GM18508 (cell line): Measurements from ENCODE around the gene SMIM29.

Experiments
- ATAC-seq: cut with Tn5 transposase; IDR thresholded peaks from one replicate; pipeline ENCODE4 v1.9.1; 2021; ENCODE audit warnings: moderate number of reproducible peaks; ENCODE audit not compliant: insufficient read depth, unreplicated experiment

The SMIM29 gene

DNA sequence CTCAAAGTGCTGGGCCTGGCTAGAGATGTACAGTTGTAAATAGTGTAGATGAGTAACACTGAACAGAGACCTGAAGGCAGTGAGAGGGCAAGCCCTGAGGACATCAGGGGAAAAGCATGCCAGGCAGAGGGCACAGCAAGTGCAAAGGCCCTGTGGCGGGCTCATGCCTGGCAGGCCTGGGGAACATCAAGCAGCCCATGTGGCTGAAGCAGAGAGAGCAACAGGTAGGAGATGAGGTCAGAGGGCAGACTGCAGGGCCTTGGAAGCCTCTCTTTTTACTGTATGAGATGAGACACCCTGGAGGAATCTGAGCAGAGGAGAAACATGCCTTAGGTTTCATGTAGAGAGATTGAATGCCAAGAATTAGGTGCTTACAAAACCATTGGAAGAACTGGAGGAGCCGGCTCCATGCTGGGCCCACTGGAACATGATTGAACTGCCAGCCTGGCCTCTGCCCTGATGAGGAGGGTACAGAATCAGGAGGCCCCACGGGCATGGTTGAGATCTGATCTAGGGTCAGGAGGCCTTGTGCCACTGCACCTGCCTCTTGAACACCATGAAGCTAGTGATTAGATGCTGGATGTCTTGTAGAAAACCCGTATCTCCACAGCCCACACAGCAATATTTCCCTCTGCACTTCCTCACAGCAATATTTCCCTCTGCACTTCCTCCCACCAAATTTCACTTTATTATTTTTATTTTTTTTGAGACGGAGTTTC is 18.0 kb downstream of the SMIM29 start:
- no peak for ATAC-seq

DNA sequence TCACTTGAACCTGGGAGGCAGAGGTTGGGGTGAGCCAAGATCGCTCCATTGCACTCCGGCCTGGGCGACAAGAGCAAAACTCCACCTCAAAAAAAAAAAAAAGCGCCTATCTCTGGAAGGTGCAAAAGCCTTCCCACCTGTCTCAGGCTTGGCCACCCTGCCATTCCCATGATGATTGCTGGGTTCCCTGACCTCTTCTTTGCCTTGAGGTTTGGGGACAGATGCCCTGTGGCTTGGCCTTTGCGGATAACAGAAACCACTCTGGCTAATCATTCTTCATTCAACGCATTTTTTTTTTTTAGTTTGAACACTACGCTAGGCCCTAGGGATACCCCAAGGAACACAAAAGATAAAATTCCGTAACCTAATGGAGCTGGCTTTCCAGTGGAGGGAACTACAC is 18.9 kb downstream of the SMIM29 start:
- ATAC-seq: no peak

- no peak for ATAC-seq
These were observed 20.9 kb downstream of the SMIM29 start for GRCh38 chr6:34227761-34228421.

DNA sequence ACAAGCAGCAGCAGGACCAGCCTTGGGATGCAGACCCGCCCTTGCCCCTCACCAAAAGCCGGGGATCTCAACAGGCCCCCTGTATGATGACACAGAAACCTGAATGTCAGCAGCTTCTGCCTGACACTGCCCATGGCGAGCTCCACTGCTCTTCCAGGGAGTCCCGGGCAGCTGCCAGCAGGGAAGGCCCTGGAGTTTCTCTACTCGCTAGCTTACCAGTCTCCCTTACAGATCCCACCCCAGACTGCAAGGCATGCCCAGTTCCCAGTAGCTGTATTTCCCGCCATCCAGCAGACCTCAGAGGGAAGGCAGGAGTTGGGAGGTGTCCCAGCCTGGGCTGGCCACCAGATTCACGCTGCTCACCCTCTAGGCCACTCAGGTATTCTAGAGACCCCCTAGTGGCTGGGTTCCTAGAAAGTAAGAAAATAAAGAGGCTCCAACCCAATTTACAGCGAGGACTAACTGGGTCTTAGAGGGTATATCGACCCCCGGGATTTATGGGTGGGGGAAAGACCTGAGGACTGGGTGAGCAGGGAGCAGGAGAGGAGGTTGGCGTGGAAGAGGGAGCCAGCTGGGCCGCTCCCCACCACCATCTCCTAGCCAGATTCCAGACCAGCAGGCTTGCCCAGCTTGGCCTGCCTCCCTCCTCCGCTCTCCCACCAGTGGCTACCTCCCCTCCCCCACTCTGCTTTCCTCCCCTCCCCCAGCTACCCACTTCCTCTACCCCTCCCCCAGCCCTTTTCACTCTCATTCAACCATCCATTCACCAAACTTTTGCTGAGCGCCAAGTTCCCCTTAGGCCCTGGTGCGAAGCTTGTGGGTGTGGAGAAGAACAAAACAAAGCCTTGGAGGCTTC is 21.8 kb downstream of the SMIM29 start:
- no peak for ATAC-seq

- ATAC-seq: no peak
These were observed 22.7 kb downstream of the SMIM29 start for GRCh38 chr6:34226066-34226465.

DNA sequence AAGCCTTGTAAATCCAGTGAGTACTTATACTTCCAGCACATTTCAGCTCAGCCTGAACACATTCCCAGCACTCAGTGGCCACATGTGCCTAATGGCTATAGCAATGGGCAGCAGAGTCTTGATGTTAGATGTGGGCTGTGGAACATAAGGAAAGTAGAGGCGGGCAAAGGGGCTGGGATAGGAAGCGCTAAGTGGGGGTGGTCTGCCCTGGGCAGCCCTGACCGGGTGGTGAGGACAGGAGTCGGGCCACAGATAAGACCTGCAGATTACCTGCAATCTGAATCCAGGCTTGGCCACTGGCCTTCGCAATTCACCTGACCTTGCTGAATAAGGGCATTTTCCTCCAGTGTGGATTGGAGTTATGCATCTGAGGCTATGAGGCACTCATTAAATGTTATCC is 23.3 kb downstream of the SMIM29 start:
- ATAC-seq: no peak

- no peak for ATAC-seq
These were observed 24.6 kb downstream of the SMIM29 start for GRCh38 chr6:34223956-34224940.

GRCh38 chr6:34223381-34223955 is 25.3 kb downstream of the SMIM29 start:
- ATAC-seq: no peak

- ATAC-seq: no peak
These were observed 30.1 kb downstream of the SMIM29 start for GRCh38 chr6:34218691-34219090.

DNA sequence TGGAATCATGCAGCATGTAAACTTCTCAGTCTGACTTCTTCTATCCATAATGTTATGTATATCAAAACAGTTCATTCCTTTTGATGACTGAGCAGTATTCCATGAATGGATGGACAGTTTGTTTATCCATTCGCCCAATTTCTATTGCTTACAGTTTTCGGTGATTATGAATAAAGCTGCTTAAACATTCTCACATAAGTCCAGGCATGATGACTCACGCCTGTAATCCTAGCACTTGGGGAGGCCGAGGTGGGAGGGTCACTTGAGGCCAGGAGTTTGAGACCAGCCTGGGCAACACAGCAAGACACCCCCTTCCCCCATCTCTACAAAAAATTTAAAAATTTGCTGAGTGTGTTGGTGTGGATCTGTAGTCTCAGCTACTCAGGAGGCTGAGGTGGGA is 35.0 kb downstream of the SMIM29 start:
- no peak for ATAC-seq

DNA sequence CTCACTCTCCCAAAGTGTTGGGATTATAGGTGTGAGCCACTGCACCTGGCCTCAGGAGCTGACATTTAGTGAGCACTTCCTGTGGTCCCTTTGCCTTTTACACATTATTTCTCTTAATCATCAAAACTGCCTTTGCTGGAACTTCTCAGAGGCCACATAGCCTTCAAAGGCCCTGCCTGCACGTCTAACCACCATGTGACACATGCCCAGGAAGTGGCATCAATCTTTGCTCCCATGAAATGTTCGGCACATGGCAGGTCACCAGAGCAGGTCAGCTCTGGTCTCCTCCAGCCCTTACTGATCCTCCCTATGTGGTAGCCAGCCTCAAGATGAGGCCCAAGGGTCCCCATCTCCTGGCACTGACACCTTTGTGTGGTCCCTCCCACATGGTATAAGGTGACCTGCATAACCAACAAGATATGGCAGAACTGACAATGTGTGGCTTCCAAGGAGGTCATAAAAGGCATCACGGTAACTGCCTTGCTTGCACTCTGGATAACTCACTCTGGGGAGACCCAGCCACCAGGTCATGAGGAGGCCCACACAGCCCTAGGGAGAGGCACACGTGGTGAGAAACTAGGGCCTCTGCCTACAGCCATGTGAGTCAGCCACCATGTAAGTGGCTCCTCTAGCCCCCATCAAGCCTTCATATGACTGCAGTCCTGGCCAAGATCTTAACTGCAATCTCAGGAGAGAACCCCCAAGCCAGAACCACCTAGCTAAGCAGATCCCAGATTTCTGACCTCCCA is 40.9 kb downstream of the SMIM29 start:
- no peak for ATAC-seq

- no peak for ATAC-seq
These were observed 42.1 kb downstream of the SMIM29 start for GRCh38 chr6:34206726-34207125.

DNA sequence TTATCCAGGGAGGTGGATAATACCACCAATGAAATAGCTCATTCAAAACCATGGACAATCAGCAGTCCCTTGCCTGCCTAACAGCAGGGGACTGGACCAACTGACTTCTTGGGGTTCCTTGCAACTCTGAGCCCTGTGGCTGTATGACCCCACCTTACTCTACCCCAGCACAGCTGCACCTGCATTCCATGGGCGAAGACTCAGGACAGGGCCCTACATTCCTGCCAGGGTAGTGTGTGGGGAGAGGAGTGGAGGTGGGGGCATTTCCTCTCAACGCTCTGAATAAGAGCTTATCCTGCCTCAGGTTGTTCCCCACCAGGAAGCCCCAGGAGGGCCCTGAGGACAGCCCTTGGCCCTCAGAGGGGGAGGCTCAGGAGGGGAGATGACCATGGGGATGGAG is 42.9 kb downstream of the SMIM29 start:
- ATAC-seq: no peak

GRCh38 chr6:34205466-34205865 is 43.3 kb downstream of the SMIM29 start:
- ATAC-seq: no peak

DNA sequence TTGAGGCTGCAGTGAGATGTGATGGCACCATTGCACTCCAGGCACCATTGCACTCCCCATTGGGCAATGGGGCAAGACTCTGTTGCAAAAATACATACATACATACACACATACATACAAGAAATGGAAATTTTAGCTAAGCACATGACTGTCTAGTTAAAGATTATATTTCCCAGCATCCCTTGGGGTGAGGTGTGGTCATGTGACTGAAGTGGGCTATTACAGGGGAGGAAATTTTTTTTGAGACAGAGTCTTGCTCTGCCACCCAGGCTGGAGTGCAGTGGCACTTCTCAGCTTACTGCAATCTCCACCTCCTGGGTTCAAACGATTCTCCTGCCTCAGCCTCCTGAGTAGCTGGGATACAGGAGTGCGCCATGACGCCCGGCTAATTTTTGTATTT is 44.1 kb downstream of the SMIM29 start:
- no peak for ATAC-seq

- no peak for ATAC-seq
These were observed 46.2 kb downstream of the SMIM29 start for GRCh38 chr6:34202329-34203201.

DNA sequence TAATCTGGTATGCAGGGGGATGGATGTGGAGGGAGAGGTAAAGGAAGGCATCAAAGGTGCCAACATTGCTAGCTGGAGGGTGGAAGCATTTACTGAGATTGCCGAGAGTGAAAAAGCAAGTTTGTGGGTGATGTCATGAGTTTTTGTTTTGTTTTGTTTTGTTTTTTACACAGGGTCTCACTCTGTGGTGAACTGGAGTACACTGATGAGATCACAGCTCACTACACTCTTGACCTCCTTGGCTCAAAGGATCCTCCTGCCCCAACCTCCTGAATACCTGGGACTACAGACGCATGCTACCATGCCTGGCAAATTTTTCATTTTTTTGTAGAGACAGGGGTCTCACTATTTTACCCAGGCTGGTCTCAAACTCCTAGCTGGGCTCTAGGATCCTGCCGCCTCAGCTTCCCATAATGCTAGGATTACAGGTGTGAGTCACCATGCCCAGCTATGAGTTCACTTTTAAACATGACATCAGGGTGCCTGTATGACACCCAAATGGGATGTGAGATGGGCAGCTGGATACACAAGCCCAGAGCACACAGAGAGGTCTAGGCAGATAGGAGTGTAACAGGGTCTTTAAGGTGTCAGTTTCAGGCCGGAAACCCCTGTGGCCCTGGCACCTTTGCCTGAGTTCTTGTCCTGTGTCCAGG is 47.2 kb downstream of the SMIM29 start:
- no peak for ATAC-seq
